CD4-positive, alpha-beta T cell treated with Interleukin-12 subunit alpha and Interleukin-12 subunit beta, for 1 hour (primary cell): ENCODE measurements around the gene EXOC4.

Source experiments
- DNase-seq: peaks from one replicate; pipeline ENCODE4 v3.0.0-alpha.2; 2020

EXOC4 gene

DNA sequence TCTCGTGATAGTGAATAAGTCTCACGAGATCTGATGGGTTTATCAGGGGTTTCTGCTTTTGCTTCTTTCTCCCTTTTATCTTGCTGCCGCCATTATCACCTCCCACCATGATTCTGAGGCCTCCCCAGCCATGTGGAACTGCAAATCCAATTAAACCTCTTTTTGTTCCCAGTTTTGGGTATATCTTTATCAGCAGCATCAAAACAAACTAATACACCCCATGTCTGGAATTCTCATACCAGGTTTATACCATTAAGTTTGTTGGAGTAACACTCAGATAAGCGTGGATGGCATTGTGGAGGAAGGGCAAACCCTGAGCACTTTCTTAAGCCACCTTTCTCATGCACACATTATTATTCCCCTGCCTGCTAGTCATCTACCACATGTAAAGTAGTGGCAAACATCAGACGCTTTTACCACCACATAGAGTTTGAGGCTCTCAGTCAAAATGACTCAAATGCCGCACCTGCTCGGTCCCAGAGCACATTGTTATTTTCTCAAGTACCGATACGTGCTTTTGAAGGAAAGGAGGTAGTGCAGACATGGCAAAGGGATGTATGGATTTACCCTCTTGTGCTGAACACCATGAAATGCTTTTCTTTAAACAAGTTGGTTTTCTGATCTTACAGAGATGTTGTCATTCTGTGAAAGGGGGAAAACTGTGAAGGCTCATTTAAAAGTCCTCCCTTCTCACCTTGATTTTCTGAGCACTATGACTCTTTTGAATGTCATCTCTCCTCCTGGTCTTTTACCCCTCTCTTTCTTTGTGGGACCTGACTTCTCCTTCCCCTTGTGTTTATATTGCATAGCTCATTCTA lies 429.7 kb downstream of the EXOC4 start:
- DNase-seq = no peak

DNA sequence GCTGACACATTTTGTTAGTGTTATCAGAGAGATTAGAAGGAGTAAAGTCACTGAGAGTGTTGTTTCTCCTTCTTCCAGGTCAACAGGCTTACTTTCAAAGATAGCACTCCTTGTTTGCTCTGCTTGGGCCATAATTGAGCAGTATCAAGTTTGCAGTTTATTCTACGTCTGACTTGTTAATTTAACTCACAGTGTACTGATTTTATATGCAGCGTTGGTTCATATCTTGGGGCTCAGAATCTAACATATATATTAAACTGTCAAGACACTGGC lies 430.2 kb downstream of the EXOC4 start:
- DNase-seq = no peak

DNA sequence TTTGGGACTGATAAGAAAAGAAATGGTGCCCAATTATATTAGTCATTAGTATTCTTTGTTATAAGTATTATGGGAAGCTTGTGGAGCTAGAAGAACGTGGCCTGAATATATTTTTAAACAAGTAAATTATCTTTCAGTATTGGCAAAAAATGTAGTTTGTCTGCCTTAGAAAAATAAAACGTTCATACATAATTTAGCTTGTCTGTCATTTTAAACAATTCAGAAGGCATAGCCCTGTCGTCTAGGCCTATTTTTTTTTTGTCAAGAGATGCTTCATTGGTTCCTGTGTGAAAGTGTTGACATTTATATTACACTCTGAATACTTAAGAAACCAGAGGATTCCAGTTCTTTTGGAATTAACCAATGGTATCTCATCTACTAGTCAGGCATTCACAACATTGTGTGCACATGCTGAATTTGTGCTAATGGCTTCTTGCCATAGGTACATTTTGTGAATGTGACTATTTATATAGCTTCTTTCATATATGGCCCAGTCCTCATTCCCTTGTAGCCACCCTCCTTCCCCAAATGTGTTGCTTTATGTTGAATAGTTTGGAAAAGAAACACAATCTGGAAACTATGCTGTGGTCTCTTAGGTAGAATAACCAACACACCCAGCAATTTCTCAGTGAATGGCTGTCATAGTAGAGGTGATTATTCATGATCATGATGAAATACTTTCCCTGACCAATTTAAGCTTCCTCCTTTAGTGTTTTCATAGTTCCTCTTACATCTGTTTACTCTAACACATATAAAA lies 435.8 kb downstream of the EXOC4 start:
- no peak for DNase-seq

DNA sequence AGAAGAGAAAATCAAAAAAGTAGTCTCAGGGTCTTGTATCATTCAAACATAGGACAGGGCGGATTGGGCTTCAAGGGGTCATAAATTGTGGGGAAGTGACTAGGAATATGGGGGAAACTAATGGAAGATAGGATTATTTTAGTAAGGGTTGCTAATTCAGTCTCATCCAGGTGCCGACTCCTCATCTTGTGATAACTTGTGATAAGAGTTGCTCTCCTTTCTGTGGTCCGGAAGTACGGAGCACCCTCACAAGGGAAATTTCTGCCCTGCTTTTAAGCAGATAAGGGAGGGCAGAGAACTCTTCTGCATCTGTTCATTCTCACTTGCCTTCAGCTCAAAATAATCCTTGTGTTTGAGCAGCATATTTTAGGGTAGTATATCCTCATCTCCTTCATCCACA lies 437.9 kb downstream of the EXOC4 start:
- no peak for DNase-seq

DNA sequence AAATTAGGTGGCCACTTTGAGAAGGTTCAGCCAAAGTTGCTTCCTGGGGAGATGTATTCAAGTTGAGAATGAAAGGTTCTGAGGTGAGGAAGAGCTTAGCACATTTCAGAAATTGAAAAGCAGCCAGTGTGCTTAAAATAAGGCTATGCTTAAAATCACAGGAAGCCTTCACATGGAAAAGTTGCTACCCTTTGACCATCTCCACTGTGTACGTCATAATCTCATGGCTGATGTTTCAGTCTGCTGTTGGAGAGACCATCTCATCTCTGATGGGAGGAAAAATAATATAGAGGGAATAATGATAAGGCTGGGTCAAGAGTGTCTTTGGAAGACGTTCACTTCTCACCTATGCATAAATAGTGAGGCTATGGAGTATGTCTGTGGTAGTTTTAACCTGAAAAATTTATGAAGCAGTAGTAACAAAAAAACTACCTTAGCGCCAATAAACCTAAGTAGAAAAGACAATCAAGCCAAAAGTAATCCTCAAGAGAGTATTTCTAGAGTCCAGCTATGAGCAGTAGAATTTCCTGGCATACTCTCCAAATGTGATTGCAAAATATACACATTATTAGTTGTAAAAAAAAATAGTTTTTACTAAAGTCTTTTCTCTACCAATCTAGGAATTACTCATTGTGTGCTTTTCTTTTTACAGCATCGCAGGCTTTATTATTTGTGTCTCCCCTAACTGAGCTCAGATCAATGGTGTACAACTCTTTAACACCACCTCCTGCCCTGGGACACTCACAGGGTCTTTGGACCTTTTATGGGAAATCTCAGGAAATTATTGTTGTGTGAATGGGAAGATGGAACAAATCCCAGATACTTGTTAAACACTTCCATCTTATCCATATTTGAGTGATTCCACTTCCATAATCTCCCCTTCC lies 439.1 kb downstream of the EXOC4 start:
- no peak for DNase-seq

DNA sequence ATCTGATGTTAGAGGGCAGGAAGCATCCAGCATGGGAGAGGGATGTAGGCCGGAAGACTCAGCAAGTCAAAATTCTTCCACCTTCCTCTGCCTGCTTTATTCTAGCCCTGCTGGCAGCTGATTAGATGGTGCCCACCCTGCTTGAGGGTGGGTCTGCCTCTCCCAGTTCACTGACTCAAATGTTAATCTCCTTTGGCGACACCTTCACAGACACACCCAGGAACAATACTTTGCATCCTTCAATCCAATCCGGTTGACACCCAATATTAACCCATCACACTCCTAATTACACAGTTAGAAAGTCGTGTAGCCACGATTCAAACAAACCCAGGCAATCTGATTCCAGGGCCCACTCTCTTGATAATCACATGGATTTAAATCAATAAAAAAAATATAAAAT lies 440.4 kb downstream of the EXOC4 start:
- DNase-seq = no peak

DNA sequence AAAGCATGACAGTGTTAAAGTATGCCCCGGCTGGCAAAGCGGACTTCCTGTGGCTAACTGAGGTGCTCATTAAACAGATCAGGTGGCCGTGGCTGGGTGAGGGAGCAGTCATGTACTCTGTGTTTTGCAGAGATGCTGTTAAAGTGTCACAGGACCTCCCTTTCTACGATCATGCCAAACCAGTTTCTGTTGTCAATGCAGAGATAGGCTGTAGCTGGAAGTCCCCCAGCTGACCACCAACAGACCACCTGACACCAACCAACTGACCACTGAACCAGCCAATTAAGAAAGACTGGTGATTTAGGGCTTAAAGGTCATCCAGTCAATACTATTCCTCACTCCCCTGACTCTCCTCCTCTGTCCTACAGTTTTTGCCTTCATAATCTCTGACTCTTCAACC lies 443.2 kb downstream of the EXOC4 start:
- DNase-seq = no peak

DNA sequence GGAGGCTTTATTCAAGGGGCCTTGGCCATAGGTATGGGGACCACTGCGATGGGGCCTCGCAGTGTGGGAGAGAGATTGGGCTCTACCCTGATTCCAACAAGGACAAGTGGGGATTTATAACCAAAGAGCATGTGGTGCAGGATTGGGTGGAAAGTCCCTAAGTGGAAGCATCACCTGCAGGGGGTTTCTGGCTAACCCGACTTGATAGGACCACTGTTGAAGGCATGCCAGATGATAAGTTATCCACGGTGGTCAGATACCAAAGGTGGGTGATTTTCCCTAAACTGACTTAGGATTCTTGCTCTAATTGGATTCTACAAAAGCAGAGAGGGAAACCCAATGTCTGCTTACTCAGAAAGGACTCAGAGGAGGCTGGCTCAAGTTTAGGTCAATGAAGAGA lies 444.7 kb downstream of the EXOC4 start:
- no peak for DNase-seq

DNA sequence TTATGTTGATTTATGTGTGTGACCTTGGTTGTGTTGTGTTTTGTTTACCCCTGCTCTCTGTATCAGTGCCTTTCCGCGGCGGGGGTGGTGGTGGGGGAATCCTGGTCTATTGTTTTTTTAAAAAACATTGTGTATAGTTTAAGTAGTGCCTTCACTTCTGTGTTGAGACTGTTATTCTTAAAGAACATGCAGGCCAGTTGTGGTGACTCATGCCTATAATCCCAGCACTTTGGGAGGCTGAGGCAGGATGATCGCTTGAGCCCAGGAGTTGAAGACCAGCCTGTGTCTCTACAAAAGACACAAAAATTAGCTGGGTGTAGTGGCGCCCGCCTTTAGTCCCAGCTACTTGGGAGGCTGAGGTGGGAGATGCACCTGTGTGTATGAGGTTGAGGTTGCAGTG lies 445.2 kb downstream of the EXOC4 start:
- no peak for DNase-seq

DNA sequence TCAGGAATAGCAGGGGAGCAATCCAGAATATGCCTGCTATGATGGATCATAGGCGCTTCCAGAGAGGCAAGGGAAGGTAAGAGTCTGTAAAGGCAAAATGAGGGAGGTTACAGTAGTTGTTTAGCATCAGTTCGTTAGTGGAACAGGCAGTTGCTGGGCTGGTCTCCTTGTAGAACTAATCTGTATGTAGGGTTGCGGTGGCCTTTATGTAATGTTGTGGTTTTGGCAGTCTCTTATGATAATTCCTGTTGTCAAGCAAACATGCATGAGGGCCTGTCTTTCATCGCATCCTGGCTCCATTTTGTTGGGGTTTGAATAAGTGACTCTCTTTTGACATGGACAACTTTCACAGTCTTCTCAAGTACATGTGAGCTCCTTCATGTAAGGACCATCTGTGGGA lies 446.5 kb downstream of the EXOC4 start:
- DNase-seq = no peak

DNA sequence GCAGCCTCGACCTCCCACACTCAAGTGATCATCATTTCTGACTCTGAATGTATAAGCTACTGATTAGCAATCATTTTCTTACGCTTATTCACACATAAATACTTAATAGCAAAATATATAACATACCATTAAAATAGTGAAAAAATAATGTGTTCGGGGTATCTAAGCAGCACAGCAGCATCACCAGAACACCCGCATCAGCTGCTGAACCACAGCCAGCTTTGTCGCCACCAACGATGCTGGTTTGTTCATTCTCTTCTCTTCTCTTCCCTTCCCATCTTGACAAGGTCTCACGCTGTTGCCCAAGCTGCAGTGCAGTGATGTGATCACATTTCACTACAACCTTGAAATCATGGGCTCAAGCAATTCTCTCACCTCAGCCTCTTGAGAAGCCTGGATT lies 449.2 kb downstream of the EXOC4 start:
- no peak for DNase-seq

DNA sequence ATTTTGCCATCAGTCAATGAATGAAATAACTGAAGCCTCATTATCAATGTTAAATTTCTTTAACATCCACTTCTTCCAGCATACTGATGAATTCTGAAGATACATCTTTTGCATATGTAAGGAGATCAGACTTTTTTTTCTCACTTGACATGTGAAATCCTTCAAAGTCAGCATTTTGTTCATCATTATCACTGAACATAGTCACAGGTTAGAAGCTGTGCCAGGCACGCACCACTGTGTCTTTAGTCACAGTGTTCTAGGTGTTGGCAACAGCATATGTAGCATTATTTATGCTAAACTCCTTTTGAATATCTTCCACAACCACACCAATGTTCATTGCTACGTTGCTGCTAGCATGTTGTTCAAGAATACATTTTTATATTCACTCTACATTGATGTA lies 450.1 kb downstream of the EXOC4 start:
- no peak for DNase-seq

DNA sequence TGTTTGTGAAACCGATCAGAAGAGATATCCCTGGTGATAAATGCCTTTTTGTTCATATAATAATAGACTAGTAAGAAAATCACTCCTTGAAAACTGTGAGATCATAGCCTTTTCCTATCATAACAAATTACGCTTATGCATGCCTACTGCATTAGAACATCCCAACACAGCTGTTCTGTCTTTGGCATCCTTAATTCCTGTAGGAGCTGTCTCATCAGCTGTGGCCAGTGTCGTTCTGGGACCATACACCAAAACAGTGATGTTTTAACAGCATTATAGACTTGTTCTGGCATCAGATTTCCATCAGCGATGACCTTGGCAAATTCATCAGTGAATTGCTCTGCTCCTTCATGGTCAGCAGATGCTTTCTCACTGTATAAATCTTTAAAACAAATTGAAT lies 450.7 kb downstream of the EXOC4 start:
- no peak for DNase-seq

DNA sequence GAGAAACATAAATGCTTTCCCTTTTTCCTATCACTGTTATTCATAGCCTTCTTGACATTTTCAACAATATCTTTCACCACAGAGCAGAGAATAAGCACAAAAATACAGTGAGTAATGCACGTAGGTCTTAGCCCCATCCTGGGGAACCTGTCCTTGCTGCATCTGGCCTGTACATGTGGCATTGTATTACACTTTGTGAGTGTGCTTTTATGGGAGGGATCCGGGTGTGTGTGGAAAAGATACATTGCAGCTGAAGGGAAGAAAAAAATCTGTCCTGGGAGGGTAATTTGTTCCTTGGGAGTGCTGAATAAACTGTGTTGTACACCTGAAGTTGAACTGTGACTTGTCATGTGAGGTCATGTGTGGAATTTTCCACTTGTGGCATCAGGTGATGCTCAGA lies 451.6 kb downstream of the EXOC4 start:
- DNase-seq = no peak

DNA sequence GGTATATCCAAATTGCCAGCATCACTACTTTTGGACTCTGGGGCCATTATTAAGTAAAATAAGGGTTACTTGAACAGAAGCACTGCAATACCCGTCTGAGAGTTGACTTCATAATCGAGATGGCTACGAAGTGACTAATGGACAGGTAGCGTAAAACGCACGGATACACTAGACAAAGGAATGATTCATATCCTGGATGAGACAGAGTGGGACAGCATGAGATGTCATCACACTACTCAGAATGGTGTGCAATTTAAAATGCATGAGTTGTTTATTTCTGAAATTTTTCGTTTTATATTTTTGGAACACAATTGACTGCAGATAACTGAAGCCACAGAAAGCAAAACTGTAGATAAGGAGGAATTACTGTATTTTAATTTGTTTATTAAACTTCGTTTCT lies 452.7 kb downstream of the EXOC4 start:
- no peak for DNase-seq

DNA sequence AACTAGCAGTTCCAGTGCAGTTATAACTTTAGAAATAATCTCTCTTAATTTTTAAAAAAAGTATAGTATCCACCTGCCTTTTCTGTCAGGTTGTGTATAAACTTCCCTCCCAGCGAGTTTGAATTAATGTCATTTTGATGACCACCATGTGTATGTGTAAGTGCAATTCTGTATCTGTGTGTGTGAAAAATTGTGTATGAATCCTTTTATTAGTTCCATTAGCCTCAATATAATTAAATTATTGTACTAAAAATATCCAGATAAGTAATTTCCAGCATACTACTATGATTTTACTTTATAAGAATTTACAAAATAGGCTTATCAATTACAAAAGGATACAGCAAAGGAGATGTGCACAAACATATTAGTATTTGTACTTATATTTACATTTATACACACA lies 453.1 kb downstream of the EXOC4 start:
- DNase-seq = no peak

DNA sequence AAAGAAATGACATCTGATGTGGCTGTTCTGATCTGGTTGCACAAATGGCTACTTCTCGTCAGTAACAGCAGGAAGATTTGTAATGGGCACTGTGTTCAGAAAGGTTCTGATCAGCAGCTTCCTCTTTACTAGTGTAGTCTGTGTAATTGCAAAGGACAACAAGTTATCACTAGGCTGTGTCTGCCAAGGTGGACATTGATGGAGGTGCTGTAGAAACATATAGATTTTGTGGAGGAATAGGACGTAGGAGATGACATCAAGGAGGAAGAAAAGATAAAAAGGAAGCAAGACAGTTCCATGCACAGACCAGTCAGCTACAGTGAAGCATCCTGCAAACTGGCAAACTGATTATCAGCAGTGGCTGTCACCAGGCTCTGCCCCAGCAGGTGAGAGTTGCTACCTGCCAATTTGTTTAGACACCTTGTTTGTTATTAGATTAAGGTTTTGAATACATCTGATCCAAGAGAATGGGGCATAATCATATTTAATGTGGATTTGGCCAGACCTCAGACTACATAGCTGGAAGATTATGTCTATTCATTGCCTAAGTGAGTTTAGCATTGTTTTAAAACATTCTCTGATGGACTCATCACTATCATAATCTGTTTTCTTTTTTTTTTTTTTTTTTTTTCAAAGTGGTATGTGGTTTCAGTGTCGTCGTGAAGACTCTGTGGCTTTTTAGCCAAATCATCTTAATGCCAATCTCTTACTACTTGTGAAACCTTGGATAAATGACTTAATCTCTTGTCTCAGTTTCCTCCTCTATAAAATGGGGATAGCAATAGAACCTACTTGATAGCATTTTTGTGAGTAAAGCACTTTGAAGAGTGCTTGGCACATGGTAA lies 456.4 kb downstream of the EXOC4 start:
- no peak for DNase-seq

DNA sequence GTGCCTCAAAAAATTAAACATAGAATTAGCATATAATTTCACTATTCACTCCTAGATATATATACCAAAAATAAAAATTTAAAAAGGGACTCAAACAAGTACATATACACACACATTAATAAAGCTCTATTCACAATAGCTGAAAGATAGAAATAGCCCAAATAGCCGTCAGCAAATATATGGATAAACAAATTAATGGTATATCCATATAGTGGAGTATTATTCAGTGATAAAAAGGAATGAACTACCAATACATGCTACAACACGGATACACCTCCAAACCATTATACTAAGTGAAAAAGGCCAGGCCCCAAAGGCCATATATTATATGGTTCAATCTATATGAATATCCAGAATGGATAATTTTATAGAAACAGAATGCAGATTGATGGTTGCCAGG lies 459.7 kb downstream of the EXOC4 start:
- no peak for DNase-seq

DNA sequence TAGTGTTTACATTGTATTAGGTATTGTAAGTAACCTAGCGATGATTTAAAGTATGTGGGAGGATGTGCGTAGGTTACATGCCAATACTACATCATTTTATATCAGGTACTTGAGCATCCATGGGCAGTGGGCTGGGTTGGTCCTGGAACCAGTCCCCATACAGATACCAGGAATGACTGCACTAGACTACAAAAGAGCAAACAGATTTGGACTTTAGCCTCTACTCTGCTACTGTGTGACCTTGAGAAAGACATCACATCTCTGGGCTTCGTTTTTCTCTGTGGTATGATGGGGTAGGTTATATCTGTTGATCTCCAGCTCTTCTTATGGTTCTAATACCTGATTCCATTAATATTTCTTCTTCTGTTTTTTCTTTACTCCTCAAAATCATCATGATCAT lies 461.8 kb downstream of the EXOC4 start:
- no peak for DNase-seq

DNA sequence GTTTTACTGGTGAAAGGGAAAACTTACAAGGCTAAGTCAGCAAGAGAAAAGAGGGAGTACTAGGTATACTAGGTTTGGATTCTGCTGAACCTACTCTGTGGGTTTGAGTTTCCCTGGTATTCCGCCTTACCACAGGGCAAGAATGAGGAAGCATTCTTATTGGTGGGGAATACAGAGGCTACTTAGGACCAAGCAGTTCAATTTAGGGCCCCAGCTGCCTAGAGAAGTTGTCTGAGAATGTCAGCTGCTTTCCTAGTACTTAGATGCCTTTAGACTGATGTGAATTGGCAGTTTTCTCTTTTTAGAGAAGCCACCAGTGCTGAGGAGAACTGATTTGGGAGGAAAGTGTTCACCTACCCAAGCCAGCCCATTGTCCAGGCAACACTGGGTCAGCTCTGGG lies 465.3 kb downstream of the EXOC4 start:
- no peak for DNase-seq

DNA sequence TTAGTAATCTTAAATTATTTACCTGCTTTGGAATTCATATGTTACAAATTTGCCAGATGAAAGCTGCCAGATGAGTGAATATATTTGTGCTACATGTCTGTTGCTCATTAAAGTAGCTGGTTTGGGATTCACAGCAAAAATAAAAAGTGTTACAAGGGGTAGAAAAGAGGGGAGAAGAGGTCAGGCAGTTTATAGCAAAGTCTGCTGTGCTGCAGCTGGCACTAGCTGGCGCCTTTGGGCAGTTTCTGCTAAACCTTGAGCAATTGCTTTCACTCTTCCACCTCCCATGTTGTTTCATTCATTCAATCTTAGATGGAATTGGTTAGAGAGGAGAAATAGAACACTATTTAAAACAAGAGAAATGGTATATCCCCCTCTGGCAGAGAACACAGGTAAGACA lies 470.2 kb downstream of the EXOC4 start:
- DNase-seq = no peak

DNA sequence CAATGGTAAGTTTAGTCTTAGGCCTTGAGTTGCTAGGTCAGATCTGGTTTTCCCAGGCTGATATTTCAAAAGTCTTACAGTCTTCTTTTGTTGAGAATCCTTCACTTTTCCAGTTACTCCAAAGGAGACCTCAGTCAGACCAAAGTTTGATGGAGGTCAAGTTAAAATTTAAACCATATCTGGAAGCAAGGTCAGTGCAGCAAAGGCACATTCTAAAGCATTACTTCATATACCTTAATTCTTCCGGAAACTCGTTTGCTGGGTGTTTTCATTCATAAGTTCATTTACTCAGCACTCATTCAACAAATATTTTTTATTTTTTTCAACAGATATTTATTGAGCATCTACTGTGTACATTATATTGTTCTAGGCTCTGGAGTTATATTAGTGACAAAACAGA lies 471.3 kb downstream of the EXOC4 start:
- DNase-seq = no peak

DNA sequence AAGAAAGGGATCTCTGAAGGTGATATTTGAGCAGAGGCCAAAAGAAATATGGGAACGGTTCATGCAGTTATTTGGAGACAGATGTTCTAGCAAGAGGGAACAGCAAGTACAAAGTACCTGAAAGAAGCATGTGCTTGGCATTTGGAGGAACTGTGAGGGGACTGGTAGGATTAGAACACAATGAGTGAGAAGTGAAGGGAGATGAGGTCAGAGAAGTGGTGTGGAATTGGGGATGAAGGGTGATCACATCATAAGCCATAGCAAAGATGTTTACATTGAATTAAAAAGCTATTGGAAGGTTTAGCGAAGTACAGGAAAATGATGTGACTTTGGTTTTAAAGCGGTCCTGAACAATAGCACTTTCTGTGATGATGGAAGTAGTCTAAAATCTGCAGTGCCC lies 471.8 kb downstream of the EXOC4 start:
- no peak for DNase-seq
